SK-N-SH treated with all-trans-retinoic acid at 6 μM for 48 hours (cell line): ENCODE data around the gene MRPL40.

Experiments
- GLIS3 ChIP-seq: fragments of 250-450 bp; sonication (Bioruptor Pico); IDR thresholded peaks from 2 replicates; pipeline ENCODE4 v1.5.0; 2020; ENCODE audit warnings: mild to moderate bottlenecking, moderate library complexity
- ISL1 ChIP-seq: fragments of 250-450 bp; sonication (Bioruptor Pico); IDR thresholded peaks from 2 replicates; pipeline ENCODE4 v2.1.2; 2022; ENCODE audit warnings: mild to moderate bottlenecking, moderate library complexity
- TF ChIP-seq, protein P1 (sequence below): fragments of 250-450 bp; sonication (Bioruptor Pico); IDR thresholded peaks from 2 replicates; pipeline ENCODE4 v1.8.0; 2020; ENCODE audit warnings: mild to moderate bottlenecking, moderate library complexity, borderline replicate concordance
- TF ChIP-seq, protein P2 (sequence below): fragments of 250-450 bp; sonication (Bioruptor Pico); IDR thresholded peaks from 2 replicates; pipeline ENCODE4 v1.5.1; 2021; ENCODE audit warnings: mild to moderate bottlenecking, moderate library complexity

DNA sequence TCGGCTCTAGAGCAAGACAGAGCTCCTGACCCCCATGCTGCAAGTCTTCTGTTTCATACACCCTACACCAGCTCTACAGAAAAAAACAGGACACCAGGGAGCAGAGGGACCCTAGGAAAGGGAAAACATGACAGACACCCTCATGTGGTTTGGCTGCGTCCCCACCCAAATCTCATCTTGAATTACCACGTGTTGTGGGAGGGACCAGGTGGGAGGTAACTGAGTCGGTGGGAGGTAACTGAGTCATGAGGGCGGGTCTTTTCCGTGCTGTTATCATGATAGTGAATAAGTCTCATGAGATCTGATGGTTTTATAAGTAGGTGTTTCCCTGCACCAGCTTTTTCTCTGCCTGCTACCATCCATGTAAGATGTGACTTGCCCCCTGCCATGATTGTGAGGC, 21.8 kb downstream of the MRPL40 start:
- TF ChIP-seq, protein P1, sequence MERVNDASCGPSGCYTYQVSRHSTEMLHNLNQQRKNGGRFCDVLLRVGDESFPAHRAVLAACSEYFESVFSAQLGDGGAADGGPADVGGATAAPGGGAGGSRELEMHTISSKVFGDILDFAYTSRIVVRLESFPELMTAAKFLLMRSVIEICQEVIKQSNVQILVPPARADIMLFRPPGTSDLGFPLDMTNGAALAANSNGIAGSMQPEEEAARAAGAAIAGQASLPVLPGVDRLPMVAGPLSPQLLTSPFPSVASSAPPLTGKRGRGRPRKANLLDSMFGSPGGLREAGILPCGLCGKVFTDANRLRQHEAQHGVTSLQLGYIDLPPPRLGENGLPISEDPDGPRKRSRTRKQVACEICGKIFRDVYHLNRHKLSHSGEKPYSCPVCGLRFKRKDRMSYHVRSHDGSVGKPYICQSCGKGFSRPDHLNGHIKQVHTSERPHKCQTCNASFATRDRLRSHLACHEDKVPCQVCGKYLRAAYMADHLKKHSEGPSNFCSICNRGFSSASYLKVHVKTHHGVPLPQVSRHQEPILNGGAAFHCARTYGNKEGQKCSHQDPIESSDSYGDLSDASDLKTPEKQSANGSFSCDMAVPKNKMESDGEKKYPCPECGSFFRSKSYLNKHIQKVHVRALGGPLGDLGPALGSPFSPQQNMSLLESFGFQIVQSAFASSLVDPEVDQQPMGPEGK (CRISPR knock-in tag), result no peak
- TF ChIP-seq, protein P2, sequence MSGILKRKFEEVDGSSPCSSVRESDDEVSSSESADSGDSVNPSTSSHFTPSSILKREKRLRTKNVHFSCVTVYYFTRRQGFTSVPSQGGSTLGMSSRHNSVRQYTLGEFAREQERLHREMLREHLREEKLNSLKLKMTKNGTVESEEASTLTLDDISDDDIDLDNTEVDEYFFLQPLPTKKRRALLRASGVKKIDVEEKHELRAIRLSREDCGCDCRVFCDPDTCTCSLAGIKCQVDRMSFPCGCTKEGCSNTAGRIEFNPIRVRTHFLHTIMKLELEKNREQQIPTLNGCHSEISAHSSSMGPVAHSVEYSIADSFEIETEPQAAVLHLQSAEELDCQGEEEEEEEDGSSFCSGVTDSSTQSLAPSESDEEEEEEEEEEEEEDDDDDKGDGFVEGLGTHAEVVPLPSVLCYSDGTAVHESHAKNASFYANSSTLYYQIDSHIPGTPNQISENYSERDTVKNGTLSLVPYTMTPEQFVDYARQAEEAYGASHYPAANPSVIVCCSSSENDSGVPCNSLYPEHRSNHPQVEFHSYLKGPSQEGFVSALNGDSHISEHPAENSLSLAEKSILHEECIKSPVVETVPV (CRISPR knock-in tag), result no peak
- TF ChIP-seq GLIS3 (CRISPR knock-in tag) (no peak), ISL1 (CRISPR knock-in tag) (no peak)
